ENCODE data around the gene GSTT2. TPM values are rescaled to one million over a fixed set of nuclear protein-coding genes. Genes with fewer than 3 reads are reported as not detected.
A peak's percentile ranks its signal among the peaks of the same experiment; 100 is the strongest.

GSTT2 gene
- total and polyA plus RNA-seq, 2 experiments from 2014 or later: 5.0 to 5.2 TPM

GRCh38 chr22:24030186-24030702, 50.3 kb downstream of the GSTT2 start:
- TF ChIP-seq, protein P1, sequence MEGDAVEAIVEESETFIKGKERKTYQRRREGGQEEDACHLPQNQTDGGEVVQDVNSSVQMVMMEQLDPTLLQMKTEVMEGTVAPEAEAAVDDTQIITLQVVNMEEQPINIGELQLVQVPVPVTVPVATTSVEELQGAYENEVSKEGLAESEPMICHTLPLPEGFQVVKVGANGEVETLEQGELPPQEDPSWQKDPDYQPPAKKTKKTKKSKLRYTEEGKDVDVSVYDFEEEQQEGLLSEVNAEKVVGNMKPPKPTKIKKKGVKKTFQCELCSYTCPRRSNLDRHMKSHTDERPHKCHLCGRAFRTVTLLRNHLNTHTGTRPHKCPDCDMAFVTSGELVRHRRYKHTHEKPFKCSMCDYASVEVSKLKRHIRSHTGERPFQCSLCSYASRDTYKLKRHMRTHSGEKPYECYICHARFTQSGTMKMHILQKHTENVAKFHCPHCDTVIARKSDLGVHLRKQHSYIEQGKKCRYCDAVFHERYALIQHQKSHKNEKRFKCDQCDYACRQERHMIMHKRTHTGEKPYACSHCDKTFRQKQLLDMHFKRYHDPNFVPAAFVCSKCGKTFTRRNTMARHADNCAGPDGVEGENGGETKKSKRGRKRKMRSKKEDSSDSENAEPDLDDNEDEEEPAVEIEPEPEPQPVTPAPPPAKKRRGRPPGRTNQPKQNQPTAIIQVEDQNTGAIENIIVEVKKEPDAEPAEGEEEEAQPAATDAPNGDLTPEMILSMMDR (IDR thresholded peaks at IDR 0.05; ENCODE audit: low read depth, low read length): no peak

More at GRCh38 chr22:24030186-24030702, 50.3 kb downstream of the GSTT2 start:
- peaks cover 11% of the 10 kb centered on the region for H3K4me1 ChIP-seq (ENCODE audit: low read depth)
- no peak overlapping the region for H3K4me3 ChIP-seq
- peak in 1 of 2 donors; percentile 23 for DNase-seq (ENCODE audit: low read depth in 1 of 2, low spot score in 1 of 2)
- H3K36me3 ChIP-seq: no peaks in the 10 kb centered on the region
- no peaks in the 10 kb centered on the region for H3K27me3 ChIP-seq
- H3K27ac ChIP-seq: no peak overlapping the region
- no peaks in the 10 kb centered on the region for H3K9me3 ChIP-seq (ENCODE audit: low read depth)

Other genes with a start within 250 kb of the GSTT2 start
- gene ZNF70, start 229.0 kb upstream of the GSTT2 start, total RNA-seq: 6.4 and 8.4 TPM in 2 replicates
- gene ZNF70, start 229.0 kb upstream of the GSTT2 start, polyA plus RNA-seq: 2.3 TPM in 2 replicates
- gene VPREB3, start 225.7 kb upstream of the GSTT2 start, total RNA-seq: 1.1 and 2.5 TPM in 2 replicates
- 3.2 and 3.5 TPM in 2 replicates for gene VPREB3, start 225.7 kb upstream of the GSTT2 start, polyA plus RNA-seq
- 0.07 TPM in 1 of 2 replicates, not detected in the other for gene C22orf15, start 217.1 kb upstream of the GSTT2 start, total RNA-seq
- 0.27 and 0.91 TPM in 2 replicates for gene C22orf15, start 217.1 kb upstream of the GSTT2 start, polyA plus RNA-seq
- 77.5 and 216 TPM in 2 replicates for gene CHCHD10, start 212.2 kb upstream of the GSTT2 start, total RNA-seq
- gene CHCHD10, start 212.2 kb upstream of the GSTT2 start, polyA plus RNA-seq: 274 and 324 TPM in 2 replicates
- 38.2 and 71.2 TPM in 2 replicates for gene MMP11, start 207.3 kb upstream of the GSTT2 start, total RNA-seq
- 39.0 and 61.1 TPM in 2 replicates for gene MMP11, start 207.3 kb upstream of the GSTT2 start, polyA plus RNA-seq
- gene SMARCB1, start 193.2 kb upstream of the GSTT2 start, total RNA-seq: 147 and 162 TPM in 2 replicates
- 170 and 175 TPM in 2 replicates for gene SMARCB1, start 193.2 kb upstream of the GSTT2 start, polyA plus RNA-seq
- 18.0 and 46.9 TPM in 2 replicates for gene DERL3, start 141.1 kb upstream of the GSTT2 start, total RNA-seq
- 28.9 and 55.3 TPM in 2 replicates for gene DERL3, start 141.1 kb upstream of the GSTT2 start, polyA plus RNA-seq
- 27.3 and 28.5 TPM in 2 replicates for gene SLC2A11, start 122.3 kb upstream of the GSTT2 start, total RNA-seq
- gene SLC2A11, start 122.3 kb upstream of the GSTT2 start, polyA plus RNA-seq: 34.2 and 37.9 TPM in 2 replicates
- gene MIF, start 85.8 kb upstream of the GSTT2 start, total RNA-seq: 855 and 1,357 TPM in 2 replicates
- 4,717 and 4,854 TPM in 2 replicates for gene MIF, start 85.8 kb upstream of the GSTT2 start, polyA plus RNA-seq
- gene GSTT2B, start 18.9 kb upstream of the GSTT2 start, total RNA-seq: 16.9 and 25.9 TPM in 2 replicates
- gene GSTT2B, start 18.9 kb upstream of the GSTT2 start, polyA plus RNA-seq: 28.8 and 42.8 TPM in 2 replicates
- gene DDTL, start 13.2 kb upstream of the GSTT2 start, total RNA-seq: 3.5 and 6.6 TPM in 2 replicates
- gene DDTL, start 13.2 kb upstream of the GSTT2 start, polyA plus RNA-seq: 11.9 and 13.8 TPM in 2 replicates
- 115 and 309 TPM in 2 replicates for gene DDT, start 5.7 kb upstream of the GSTT2 start, total RNA-seq
- 179 and 244 TPM in 2 replicates for gene DDT, start 5.7 kb upstream of the GSTT2 start, polyA plus RNA-seq
- not detected in 2 replicates for gene GSTT4, start 25.3 kb downstream of the GSTT2 start, total RNA-seq
- not detected in 2 replicates for gene GSTT4, start 25.3 kb downstream of the GSTT2 start, polyA plus RNA-seq
- 115 and 124 TPM in 2 replicates for gene CABIN1, start 31.2 kb downstream of the GSTT2 start, total RNA-seq
- gene CABIN1, start 31.2 kb downstream of the GSTT2 start, polyA plus RNA-seq: 33.9 and 42.5 TPM in 2 replicates
- 2.2 and 2.6 TPM in 2 replicates for gene SUSD2, start 201.4 kb downstream of the GSTT2 start, total RNA-seq
- 1.8 and 2.2 TPM in 2 replicates for gene SUSD2, start 201.4 kb downstream of the GSTT2 start, polyA plus RNA-seq

Data from cardiac muscle cell (in vitro differentiated cells and primary cell).